Uterus (tissue), 2 donors: ENCODE results near the gene GPR143.

Experiments used
- POLR2A ChIP-seq, 2 donors: fragments of 450-650 bp; IDR thresholded peaks; one replicate each; pipeline ENCODE4 v1.6.1; 2016; ENCODE audit warnings: antibody characterized with exemption in 2 of 2, mild to moderate bottlenecking in 1 of 2, moderate library complexity in 1 of 2
- TF ChIP-seq, protein P1 (sequence below), 4 experiments: fragments of 200-600 bp in 2 of 4; fragments of 450-650 bp in 2 of 4; sonication (generic) in 2 of 4; IDR thresholded peaks; one replicate each; pipeline ENCODE4 v1.5.1; 2016 to 2019; ENCODE audit warnings: antibody characterized with exemption in 4 of 4, mild to moderate bottlenecking in 2 of 4, moderate library complexity in 1 of 4

DNA sequence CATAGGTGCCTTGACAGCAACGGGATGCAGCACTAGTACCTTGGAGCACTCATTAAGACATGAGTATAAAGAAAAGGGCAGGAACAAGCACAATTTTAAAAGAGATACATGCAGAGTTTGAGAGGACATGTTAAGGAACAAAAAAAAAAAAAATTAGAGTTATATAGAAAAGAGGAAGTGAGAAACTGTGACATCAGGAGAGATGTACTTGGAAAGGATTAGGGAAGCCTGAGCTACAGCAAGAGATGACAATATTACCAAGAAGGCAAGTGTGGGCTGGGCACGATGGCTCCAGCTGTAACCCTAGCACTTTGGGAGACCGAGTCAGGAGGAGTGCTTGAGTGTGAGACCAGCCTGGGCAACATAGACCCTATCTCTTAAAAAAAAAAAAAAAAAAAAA, 37.4 kb downstream of the GPR143 start:
- TF ChIP-seq, protein P1, sequence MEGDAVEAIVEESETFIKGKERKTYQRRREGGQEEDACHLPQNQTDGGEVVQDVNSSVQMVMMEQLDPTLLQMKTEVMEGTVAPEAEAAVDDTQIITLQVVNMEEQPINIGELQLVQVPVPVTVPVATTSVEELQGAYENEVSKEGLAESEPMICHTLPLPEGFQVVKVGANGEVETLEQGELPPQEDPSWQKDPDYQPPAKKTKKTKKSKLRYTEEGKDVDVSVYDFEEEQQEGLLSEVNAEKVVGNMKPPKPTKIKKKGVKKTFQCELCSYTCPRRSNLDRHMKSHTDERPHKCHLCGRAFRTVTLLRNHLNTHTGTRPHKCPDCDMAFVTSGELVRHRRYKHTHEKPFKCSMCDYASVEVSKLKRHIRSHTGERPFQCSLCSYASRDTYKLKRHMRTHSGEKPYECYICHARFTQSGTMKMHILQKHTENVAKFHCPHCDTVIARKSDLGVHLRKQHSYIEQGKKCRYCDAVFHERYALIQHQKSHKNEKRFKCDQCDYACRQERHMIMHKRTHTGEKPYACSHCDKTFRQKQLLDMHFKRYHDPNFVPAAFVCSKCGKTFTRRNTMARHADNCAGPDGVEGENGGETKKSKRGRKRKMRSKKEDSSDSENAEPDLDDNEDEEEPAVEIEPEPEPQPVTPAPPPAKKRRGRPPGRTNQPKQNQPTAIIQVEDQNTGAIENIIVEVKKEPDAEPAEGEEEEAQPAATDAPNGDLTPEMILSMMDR (IDR thresholded peaks at IDR 0.05): no peak
- TF ChIP-seq POLR2A (IDR thresholded peaks at IDR 0.05): no peak
